Measurements from ENCODE around the gene KIF4A.
"Not testable (repeated sequence)": the region's sequence is repeated elsewhere in the genome, so short reads cannot be mapped to it uniquely, and the experiment has no call there.

KIF4A gene

GRCh38 chrX:70386235-70386634, 96.3 kb downstream of the KIF4A start:
- H3K79me2 ChIP-seq: no peaks in the 10 kb centered on the region
- H3K4me2 ChIP-seq (ENCODE audit: low read length): no peak overlapping the region
- H3K27ac ChIP-seq: no peak overlapping the region
- no peak overlapping the region for H3K4me3 ChIP-seq (ENCODE audit: low read depth, low read length)
- no peak overlapping the region for H2AFZ ChIP-seq
- TF ChIP-seq CTCF (IDR thresholded peaks at IDR 0.05): no peak
- H3K36me3 ChIP-seq (ENCODE audit: control insufficient read depth, insufficient read depth, low read length): no peaks in the 10 kb centered on the region
- H3K4me1 ChIP-seq: no peaks in the 10 kb centered on the region
- no peaks in the 10 kb centered on the region for H3K9me3 ChIP-seq (ENCODE audit: control insufficient read depth, low read length)
- no peaks in the 10 kb centered on the region for H3K27me3 ChIP-seq (ENCODE audit: control insufficient read depth, insufficient read depth, low read length)
- H3K9ac ChIP-seq: no peak overlapping the region

GRCh38 chrX:70398899-70399298, 109.0 kb downstream of the KIF4A start:
- Histone ChIP-seq H3K36me3 (ENCODE audit: control insufficient read depth, insufficient read depth, low read length) (no peaks in the 10 kb centered on the region), H2AFZ (no peak overlapping the region), H3K27ac (no peak overlapping the region), H3K4me3 (ENCODE audit: low read depth, low read length) (no peak overlapping the region), H3K4me1 (no peaks in the 10 kb centered on the region), H3K4me2 (ENCODE audit: low read length) (no peak overlapping the region), H3K27me3 (ENCODE audit: control insufficient read depth, insufficient read depth, low read length) (no peaks in the 10 kb centered on the region), H3K9me3 (ENCODE audit: control insufficient read depth, low read length) (no peaks in the 10 kb centered on the region), H3K79me2 (no peaks in the 10 kb centered on the region), H3K9ac (no peak overlapping the region)
- TF ChIP-seq CTCF (IDR thresholded peaks at IDR 0.05): no peak

DNA sequence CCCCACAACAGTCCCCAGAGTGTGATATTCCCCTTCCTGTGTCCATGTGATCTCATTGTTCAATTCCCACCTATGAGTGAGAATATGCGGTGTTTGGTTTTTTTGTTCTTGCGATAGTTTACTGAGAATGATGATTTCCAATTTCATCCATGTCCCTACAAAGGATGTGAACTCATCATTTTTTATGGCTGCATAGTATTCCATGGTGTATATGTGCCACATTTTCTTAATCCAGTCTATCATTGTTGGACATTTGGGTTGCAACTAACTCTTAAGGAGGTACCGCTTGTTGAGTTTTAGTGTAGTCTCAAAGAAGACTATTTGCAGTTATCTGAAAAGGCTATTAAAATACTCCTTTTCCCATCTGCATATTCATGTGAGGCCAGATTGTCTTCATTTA, 110.3 kb downstream of the KIF4A start:
- H3K9ac ChIP-seq; H3K27me3 ChIP-seq (ENCODE audit: control insufficient read depth, insufficient read depth, low read length); H2AFZ ChIP-seq; H3K4me3 ChIP-seq (ENCODE audit: low read depth, low read length); H3K4me2 ChIP-seq (ENCODE audit: low read length); H3K36me3 ChIP-seq (ENCODE audit: control insufficient read depth, insufficient read depth, low read length); H3K27ac ChIP-seq; H3K4me1 ChIP-seq; H3K9me3 ChIP-seq (ENCODE audit: control insufficient read depth, low read length); H3K79me2 ChIP-seq: not testable (repeated sequence)

DNA sequence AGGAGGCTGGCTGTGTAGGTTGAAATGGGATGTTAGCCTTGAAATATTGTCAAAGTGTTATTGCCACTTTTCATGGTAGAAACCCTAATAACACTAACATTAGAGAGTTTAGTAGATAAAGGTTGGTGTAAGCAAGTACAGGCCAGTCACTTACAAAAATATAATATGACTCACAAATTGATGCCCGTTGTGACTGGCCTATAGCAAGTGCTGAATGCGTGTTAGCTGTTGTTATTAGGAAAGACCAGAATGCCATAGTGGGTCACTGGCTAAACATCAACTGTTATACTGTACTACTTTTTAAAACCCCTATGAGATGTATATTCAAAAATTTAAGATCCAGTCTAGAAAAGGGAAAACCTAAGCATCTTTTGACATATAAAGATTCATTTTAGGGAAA, 112.8 kb downstream of the KIF4A start:
- Histone ChIP-seq H3K36me3 (ENCODE audit: control insufficient read depth, insufficient read depth, low read length) (no peaks in the 10 kb centered on the region), H3K79me2 (no peaks in the 10 kb centered on the region), H3K4me1 (no peaks in the 10 kb centered on the region), H3K4me3 (ENCODE audit: low read depth, low read length) (no peak overlapping the region), H3K27me3 (ENCODE audit: control insufficient read depth, insufficient read depth, low read length) (no peaks in the 10 kb centered on the region), H2AFZ (no peak overlapping the region), H3K4me2 (ENCODE audit: low read length) (no peak overlapping the region), H3K9ac (no peak overlapping the region), H3K9me3 (ENCODE audit: control insufficient read depth, low read length) (no peaks in the 10 kb centered on the region), H3K27ac (no peak overlapping the region)
- no peak for TF ChIP-seq CTCF (IDR thresholded peaks at IDR 0.05)

DNA sequence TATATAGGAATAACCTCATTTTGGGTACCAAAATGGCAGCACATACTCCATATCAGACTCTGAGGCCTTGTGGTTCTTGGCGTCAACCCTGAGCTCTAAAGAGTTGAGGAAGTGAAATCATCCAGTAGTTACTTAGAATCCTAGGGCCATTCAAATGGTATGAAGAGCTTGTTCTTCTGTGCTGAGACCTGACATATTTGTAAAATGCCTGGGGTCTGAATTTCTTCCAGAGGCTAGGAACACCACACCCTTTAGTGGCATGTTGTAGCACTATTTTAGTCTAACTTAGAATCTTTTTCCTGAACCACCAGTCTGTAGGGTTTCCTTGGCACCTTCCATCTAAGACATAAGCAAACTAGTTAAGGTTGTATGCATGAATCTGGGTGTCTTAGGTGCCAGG, 115.1 kb downstream of the KIF4A start:
- no peak overlapping the region for H3K27ac ChIP-seq
- H3K27me3 ChIP-seq (ENCODE audit: control insufficient read depth, insufficient read depth, low read length): no peaks in the 10 kb centered on the region
- no peaks in the 10 kb centered on the region for H3K4me1 ChIP-seq
- no peak overlapping the region for H2AFZ ChIP-seq
- H3K9ac ChIP-seq: no peak overlapping the region
- H3K36me3 ChIP-seq (ENCODE audit: control insufficient read depth, insufficient read depth, low read length): no peaks in the 10 kb centered on the region
- no peak for TF ChIP-seq CTCF (IDR thresholded peaks at IDR 0.05)
- H3K79me2 ChIP-seq: no peaks in the 10 kb centered on the region
- no peak overlapping the region for H3K4me2 ChIP-seq (ENCODE audit: low read length)
- no peak overlapping the region for H3K4me3 ChIP-seq (ENCODE audit: low read depth, low read length)
- no peaks in the 10 kb centered on the region for H3K9me3 ChIP-seq (ENCODE audit: control insufficient read depth, low read length)
